A549 (cell line): ENCODE results near the gene NXPH4.

Experiments
- BHLHE40 ChIP-seq: IDR thresholded peaks from 2 replicates; pipeline ENCODE4 v1.6.1; 2012; ENCODE audit warnings: low read depth, low read length, inconsistent platforms
- CTCF ChIP-seq: fragments of >200 bp; sonication (Bioruptor Twin); formaldehyde crosslinking; IDR thresholded peaks from 3 replicates; pipeline ENCODE4 v1.5.1; 2016
- HOXB5 ChIP-seq: fragments of 250-450 bp; sonication (Bioruptor Pico); IDR thresholded peaks from 2 replicates; pipeline ENCODE4 v1.5.0; 2020; ENCODE audit warnings: mild to moderate bottlenecking, moderate library complexity
- POLR2A ChIP-seq: IDR thresholded peaks from 2 replicates; pipeline ENCODE4 v1.6.1; 2012; ENCODE audit warnings: mild to moderate bottlenecking, low read length
- RAD21 ChIP-seq, 2 experiments: fragments of >200 bp in 1 of 2; sonication (Bioruptor Twin) in 1 of 2; formaldehyde crosslinking in 1 of 2; IDR thresholded peaks in 1 of 2; conservative IDR thresholded peaks in 1 of 2; 2 replicates in 1 of 2; 3 replicates in 1 of 2; pipeline ENCODE4 v1.6.1; 2012 to 2018; ENCODE audit warnings: inconsistent platforms in 1 of 2
- RNF2 ChIP-seq: fragments of 200-600 bp; sonication (generic); IDR thresholded peaks from 2 replicates; pipeline ENCODE4 v1.6.1; 2016; ENCODE audit warnings: low read depth, mild to moderate bottlenecking, antibody characterized with exemption, moderate library complexity, borderline replicate concordance
- SMC3 ChIP-seq: fragments of >200 bp; sonication (Bioruptor Twin); formaldehyde crosslinking; IDR thresholded peaks from 3 replicates; pipeline ENCODE4 v1.6.1; 2018; ENCODE audit warnings: inconsistent platforms
- USF2 ChIP-seq: fragments of 450-650 bp; IDR thresholded peaks from 2 replicates; pipeline ENCODE4 v1.6.1; 2014; ENCODE audit warnings: antibody characterized with exemption
- TF ChIP-seq, protein P1 (sequence below): IDR thresholded peaks from 2 replicates; pipeline ENCODE4 v1.6.1; 2012

- no peak for TF ChIP-seq RNF2
- TF ChIP-seq, protein P1, sequence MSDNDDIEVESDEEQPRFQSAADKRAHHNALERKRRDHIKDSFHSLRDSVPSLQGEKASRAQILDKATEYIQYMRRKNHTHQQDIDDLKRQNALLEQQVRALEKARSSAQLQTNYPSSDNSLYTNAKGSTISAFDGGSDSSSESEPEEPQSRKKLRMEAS, result no peak
- no peak for TF ChIP-seq BHLHE40
- TF ChIP-seq USF2, result no peak
- no peak for TF ChIP-seq HOXB5 (CRISPR knock-in tag)
- TF ChIP-seq SMC3, result no peak
- TF ChIP-seq CTCF, result no peak
- TF ChIP-seq RAD21 (conservative IDR thresholded peaks at IDR 0.05 in 1 of 2, IDR thresholded peaks at IDR 0.05 in 1 of 2), result no peak
- TF ChIP-seq POLR2A, result no peak
Measured at GRCh38 chr12:57248934-57249742, 32.5 kb downstream of the NXPH4 start.
